Measurements from ENCODE around the gene UBA7.
"Not testable (repeated sequence)": the region's sequence is repeated elsewhere in the genome, so short reads cannot be mapped to it uniquely, and the experiment has no call there.

UBA7 gene

GRCh38 chr3:49785565-49786356 lies 28.0 kb downstream of the UBA7 start:
- DNase-seq: no peak

DNA sequence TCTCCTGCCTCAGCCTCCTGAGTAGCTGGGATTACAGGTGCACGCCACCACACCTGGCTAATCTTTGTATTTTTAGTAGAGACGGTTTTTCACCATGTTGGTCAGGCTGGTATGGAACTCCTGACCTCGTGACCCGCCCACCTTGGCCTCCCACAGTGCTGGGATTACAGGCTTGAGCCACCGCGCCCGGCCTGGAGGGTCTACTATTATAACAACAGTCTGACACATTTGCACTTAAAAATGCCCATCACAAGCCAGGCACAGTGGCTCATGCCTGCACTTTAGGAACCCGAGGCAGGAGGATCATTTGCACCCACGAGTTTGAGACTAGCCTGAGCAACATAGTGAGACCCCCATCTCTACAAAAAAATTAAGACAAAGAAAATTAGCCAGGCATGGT lies 31.5 kb downstream of the UBA7 start:
- DNase-seq: not testable (repeated sequence)

- DNase-seq: no peak
These were observed 32.1 kb downstream of the UBA7 start for GRCh38 chr3:49781415-49782199.

DNA sequence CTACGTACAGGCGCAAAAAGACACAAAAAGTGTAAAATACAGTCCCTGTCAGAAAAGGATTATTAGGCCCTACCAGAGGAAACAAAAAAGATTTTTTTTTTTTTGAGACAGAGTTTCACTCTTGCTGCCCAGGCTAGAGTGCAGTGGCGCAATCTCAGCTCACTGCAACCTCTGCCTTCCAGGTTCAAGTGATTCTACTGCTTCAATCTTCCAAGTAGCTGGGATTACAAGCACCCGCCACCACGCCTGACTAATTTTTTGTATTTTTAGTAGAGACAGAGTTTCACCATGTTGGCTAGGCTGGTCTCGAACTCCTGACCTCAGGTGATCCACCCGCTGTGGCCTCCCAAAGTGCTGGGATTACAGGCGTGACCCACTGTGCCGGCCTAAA lies 32.8 kb downstream of the UBA7 start:
- not testable (repeated sequence) for DNase-seq

DNA sequence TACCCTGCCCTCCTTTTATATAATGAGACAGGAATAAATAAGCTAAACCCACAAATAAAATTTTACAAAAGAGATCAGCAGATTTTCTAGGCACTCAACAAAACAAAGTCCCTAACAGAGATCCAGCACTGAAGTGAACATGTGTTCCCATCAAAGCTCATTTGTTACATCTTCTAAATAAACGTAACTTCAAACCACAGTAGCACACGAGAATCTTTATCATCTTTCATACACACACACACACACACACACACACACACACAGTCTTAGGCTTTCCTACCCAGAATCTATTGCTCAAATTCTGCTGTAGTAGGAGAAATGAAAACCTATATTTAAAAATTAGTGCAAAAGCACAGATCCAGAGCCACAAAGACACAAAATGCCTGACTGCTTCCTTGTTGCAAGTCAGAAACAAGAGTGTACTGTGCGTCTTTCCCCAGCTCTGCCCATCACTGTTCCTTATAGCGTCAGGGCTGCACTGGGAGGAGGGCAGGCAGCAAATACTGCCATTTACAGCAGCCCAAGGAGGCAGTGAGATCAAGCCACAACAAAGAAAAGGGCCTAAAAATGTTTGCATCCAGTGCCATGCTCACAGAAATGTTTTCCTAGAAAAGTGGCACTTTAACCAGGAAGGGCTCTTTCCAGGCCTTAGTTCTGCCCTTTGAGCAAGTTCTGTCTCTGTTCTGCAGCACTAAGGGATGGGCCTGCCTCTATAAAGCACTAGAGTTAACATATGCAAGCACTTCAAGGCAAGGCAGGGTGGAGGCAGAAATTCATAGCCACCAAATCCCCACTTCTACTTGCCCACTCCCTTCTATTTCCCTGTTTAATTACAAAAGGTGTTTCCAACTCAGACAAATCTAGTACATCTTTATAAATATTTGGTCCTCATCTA lies 33.4 kb downstream of the UBA7 start:
- DNase-seq: no peak

GRCh38 chr3:49779358-49780079 lies 34.2 kb downstream of the UBA7 start:
- no peak for DNase-seq

GRCh38 chr3:49776101-49776500 lies 37.7 kb downstream of the UBA7 start:
- not testable (repeated sequence) for DNase-seq

- DNase-seq: peak in 1 of 2 experiments; percentile 5
These were observed 38.2 kb downstream of the UBA7 start for GRCh38 chr3:49775538-49775937.

GRCh38 chr3:49772703-49773102 lies 41.0 kb downstream of the UBA7 start:
- DNase-seq: no peak

DNA sequence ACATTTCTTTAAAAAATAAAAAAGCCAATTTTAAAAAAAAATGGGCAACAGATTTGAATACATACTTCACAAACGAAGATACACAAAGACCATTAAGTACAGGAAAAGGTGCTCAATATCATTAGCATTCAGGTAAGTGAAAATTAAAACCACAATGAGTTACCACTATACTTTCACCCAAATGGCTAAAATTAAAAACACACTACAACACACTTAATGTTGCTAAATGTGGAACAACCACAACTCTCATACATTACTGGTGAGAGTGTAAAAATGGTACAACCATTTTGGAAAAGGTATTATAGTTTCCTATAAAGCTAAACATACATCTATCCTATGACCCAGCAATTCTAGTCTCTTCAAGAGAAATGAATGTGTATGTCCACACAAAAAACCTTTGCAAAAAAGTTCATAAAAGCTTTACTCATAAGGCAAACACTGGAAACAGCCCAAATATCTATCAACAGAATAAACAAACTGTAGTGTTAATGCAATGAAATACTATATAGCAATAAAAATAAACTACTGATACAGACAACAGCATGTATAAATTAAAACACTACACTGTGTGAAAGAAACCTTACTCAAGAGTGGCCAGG lies 42.3 kb downstream of the UBA7 start:
- no peak for DNase-seq

- DNase-seq: no peak
These were observed 43.8 kb downstream of the UBA7 start for GRCh38 chr3:49769926-49770325.

DNA sequence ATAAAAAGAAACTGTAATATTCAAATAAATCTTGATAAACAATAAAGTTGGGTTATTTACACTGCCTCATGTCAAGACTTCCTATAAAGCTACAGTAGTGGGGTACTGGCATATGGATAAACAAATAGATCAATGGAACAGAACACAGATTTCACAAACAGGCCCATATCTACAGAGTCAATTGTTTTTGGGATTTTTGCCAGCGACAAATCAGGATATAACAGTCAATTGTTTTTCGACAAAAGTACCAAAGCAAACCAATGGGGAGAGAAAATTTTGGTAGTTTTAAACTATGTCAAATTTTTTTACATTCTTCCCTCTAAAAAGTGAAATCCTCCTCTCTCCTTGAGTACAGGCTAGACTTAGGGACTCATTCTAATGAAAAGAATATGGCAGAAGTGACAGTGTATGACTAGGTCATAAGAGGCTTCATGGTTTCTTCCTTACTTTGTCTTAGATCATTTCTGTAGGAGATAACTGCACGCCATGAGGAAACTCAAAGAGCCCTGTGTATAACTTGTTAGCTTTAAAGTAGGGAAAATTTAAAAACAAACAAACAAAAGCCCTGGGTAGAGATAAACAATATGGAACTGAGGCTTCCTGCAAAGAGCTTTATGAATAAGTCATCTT lies 44.4 kb downstream of the UBA7 start:
- no peak for DNase-seq

- DNase-seq: no peak
These were observed 49.8 kb downstream of the UBA7 start for GRCh38 chr3:49763981-49764380.

DNA sequence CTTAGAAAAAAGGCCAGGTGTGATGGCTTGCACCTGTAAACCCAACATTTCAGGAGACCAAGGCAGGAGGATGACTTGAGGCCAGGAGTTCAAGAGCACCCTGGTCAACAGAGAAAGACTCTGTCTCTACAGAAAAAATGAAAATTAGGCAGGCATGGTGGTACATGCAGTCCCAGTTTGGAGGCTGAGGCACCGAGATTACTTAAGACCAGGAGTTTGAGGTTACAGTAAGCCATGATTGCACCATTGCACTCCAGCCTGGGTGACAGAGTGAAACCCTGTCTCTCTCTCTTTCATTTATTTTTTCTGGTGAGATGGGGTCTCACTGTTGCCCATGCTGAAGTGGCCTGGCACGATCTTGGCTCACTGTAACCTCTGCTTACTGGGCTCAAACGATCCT lies 52.1 kb downstream of the UBA7 start:
- no peak for DNase-seq

- no peak for DNase-seq
These were observed 54.5 kb downstream of the UBA7 start for GRCh38 chr3:49759226-49759625.

DNA sequence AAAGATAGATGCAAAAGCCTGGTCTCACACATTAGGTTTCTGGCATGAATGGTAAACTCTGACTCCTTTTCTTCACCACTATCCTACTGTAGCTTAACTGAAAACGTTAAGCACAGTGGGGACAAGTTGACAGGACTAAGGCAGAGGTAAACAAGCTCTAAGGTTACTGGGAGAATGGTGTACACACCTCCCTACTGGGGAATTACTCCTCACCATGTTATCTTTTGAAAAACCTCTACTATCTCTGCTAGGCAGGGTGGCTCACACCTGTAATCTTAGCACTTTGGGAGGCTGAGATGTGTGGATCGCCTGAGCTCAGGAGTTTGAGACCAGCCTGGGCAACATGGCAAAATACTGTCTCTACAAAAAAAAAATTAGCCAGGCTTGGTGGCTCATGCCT lies 56.6 kb downstream of the UBA7 start:
- no peak for DNase-seq

DNA sequence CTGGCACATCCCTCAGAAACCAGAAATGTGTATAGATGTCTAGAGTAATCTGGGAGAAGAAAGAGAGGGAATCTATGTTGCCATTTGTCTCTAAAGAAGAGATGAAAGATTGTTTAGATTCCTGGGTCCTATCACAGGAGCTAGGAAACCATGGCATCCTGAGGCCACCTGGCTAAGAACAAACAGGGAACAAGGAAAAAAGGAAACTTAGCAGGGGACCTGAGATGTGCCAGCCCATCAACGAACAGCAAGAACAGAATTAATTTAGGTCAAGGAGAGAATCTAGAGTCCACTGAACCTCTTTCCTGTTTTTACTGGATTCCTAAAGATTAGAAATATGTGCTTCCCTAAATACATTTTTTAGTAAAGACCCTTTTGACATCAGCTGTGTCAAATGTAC lies 57.7 kb downstream of the UBA7 start:
- DNase-seq: no peak

Measured in cerebellar nuclear complex (tissue), 1 donor.